HepG2 (cell line): ENCODE results near the gene GDF11.

ENCODE experiments used
- ARID3A ChIP-seq: IDR thresholded peaks from 2 replicates; pipeline ENCODE4 v1.6.1; 2012; ENCODE audit warnings: low read depth, low read length, improper control_type of control experiment
- GABPA ChIP-seq, 2 experiments: IDR thresholded peaks; 2 replicates each; pipeline ENCODE4 v1.6.1; 2011 to 2016; ENCODE audit warnings: low read depth in 2 of 2, low read length in 1 of 2, missing biosample characterization in 1 of 2, missing genetic modification characterization in 1 of 2
- HDAC1 ChIP-seq: sonication (generic); formaldehyde crosslinking; IDR thresholded peaks from 2 replicates; pipeline ENCODE4 v1.5.1; 2020; ENCODE audit warnings: mild to moderate bottlenecking, missing genetic modification reagents
- HNF4A ChIP-seq: sonication (generic); formaldehyde crosslinking; IDR thresholded peaks from 2 replicates; pipeline ENCODE4 v1.4.0; 2020; ENCODE audit warnings: missing genetic modification reagents
- MATR3 ChIP-seq: sonication (generic); formaldehyde crosslinking; IDR thresholded peaks from 2 replicates; pipeline ENCODE4 v1.4.0; 2020; ENCODE audit warnings: missing genetic modification reagents
- POLR2A ChIP-seq, 2 experiments: IDR thresholded peaks; 2 replicates each; pipeline ENCODE4 v1.6.1; 2011; ENCODE audit warnings: low read depth in 2 of 2, low read length in 2 of 2, mild to moderate bottlenecking in 1 of 2, moderate library complexity in 1 of 2; ENCODE audit not compliant: insufficient read depth in 1 of 2
- POLR2G ChIP-seq: fragments of 200-400 bp; formaldehyde crosslinking; IDR thresholded peaks from 2 replicates; pipeline ENCODE4 v1.6.1; 2018; ENCODE audit warnings: mild to moderate bottlenecking, low read depth, low read length, moderate library complexity
- RARG ChIP-seq: sonication (generic); formaldehyde crosslinking; IDR thresholded peaks from 2 replicates; pipeline ENCODE4 v1.4.0; 2020; ENCODE audit warnings: low read depth, mild to moderate bottlenecking, missing genetic modification reagents
- ZFP1 ChIP-seq: IDR thresholded peaks from 2 replicates; pipeline ENCODE4 v1.6.1; 2016
- ZFP36 ChIP-seq: fragments of 150-350 bp; IDR thresholded peaks from 2 replicates; pipeline ENCODE4 v1.6.1; 2018; ENCODE audit warnings: borderline replicate concordance, low read length, low read depth; ENCODE audit not compliant: partially characterized antibody
- ZNF331 ChIP-seq: sonication (generic); formaldehyde crosslinking; IDR thresholded peaks from 2 replicates; pipeline ENCODE4 v1.4.0; 2020; ENCODE audit warnings: missing genetic modification reagents
- ZNF441 ChIP-seq: sonication (generic); formaldehyde crosslinking; IDR thresholded peaks from 2 replicates; pipeline ENCODE4 v1.7.0; 2021; ENCODE audit warnings: missing genetic modification reagents, borderline replicate concordance
- ZNF660 ChIP-seq: sonication (generic); formaldehyde crosslinking; IDR thresholded peaks from 2 replicates; pipeline ENCODE4 v1.5.1; 2020; ENCODE audit warnings: mild to moderate bottlenecking, low read depth, missing genetic modification reagents, borderline replicate concordance
- TF ChIP-seq, protein P1 (sequence below): sonication (generic); formaldehyde crosslinking; IDR thresholded peaks from 2 replicates; pipeline ENCODE4 v1.9.0; 2021; ENCODE audit warnings: missing genetic modification reagents, borderline replicate concordance

GRCh38 chr12:55795950-55796349 lies 53.0 kb downstream of the GDF11 start:
- TF ChIP-seq MATR3 (CRISPR knock-in tag) (no peak), ZNF660 (CRISPR knock-in tag) (no peak), ZFP36 (no peak), GABPA (IDR thresholded peaks at IDR 0.05; ENCODE audit: low read depth, low read length) (no peak), GABPA (CRISPR knock-in tag; IDR thresholded peaks at IDR 0.05; ENCODE audit: low read depth) (no peak), HDAC1 (CRISPR knock-in tag) (no peak), ZNF331 (CRISPR knock-in tag) (no peak), ZFP1 (no peak), ZNF441 (CRISPR knock-in tag) (no peak), RARG (no peak), ARID3A (no peak), POLR2G (no peak), HNF4A (no peak), POLR2A (IDR thresholded peaks at IDR 0.05; ENCODE audit: insufficient read depth in 1 of 2, low read depth in 2 of 2, low read length in 2 of 2) (no peak)
- TF ChIP-seq, protein P1, sequence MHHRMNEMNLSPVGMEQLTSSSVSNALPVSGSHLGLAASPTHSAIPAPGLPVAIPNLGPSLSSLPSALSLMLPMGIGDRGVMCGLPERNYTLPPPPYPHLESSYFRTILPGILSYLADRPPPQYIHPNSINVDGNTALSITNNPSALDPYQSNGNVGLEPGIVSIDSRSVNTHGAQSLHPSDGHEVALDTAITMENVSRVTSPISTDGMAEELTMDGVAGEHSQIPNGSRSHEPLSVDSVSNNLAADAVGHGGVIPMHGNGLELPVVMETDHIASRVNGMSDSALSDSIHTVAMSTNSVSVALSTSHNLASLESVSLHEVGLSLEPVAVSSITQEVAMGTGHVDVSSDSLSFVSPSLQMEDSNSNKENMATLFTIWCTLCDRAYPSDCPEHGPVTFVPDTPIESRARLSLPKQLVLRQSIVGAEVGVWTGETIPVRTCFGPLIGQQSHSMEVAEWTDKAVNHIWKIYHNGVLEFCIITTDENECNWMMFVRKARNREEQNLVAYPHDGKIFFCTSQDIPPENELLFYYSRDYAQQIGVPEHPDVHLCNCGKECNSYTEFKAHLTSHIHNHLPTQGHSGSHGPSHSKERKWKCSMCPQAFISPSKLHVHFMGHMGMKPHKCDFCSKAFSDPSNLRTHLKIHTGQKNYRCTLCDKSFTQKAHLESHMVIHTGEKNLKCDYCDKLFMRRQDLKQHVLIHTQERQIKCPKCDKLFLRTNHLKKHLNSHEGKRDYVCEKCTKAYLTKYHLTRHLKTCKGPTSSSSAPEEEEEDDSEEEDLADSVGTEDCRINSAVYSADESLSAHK (CRISPR knock-in tag): no peak
